BLaER1 treated with 17β-estradiol and CSF1 and Interleukin-3, amounts not matched to agents 10 nM and 100 nM (cell line): ENCODE results near the gene ETV3.
"Not testable (repeated sequence)": the region's sequence is repeated elsewhere in the genome, so short reads cannot be mapped to it uniquely, and the experiment has no call there.

Source experiments
- H3K27ac ChIP-seq, 11 experiments: shearing (Covaris generic); formaldehyde crosslinking; 2 replicates each; pipeline ENCODE4 v1.8.1; 2022
- H3K27me3 ChIP-seq, 11 experiments: shearing (Covaris generic); formaldehyde crosslinking; 2 replicates each; pipeline ENCODE4 v1.8.1; 2022
- H3K36me3 ChIP-seq, 11 experiments: shearing (Covaris generic); formaldehyde crosslinking; 2 replicates each; pipeline ENCODE4 v1.8.1; 2022
- H3K4me1 ChIP-seq, 10 experiments: shearing (Covaris generic); formaldehyde crosslinking; 2 replicates each; pipeline ENCODE4 v1.8.1; 2022
- H3K4me2 ChIP-seq, 11 experiments: shearing (Covaris generic); formaldehyde crosslinking; 2 replicates each; pipeline ENCODE4 v1.8.1; 2022
- H3K4me3 ChIP-seq, 10 experiments: shearing (Covaris generic); formaldehyde crosslinking; 2 replicates each; pipeline ENCODE4 v1.8.1; 2022
- H3K9ac ChIP-seq, 11 experiments: shearing (Covaris generic); formaldehyde crosslinking; 2 replicates each; pipeline ENCODE4 v1.8.1; 2022
- H3K9me3 ChIP-seq, 11 experiments: shearing (Covaris generic); formaldehyde crosslinking; replicated peaks in 1 of 11; 2 replicates each; pipeline ENCODE4 v1.8.1; 2022
- H4K20me1 ChIP-seq, 11 experiments: shearing (Covaris generic); formaldehyde crosslinking; 2 replicates each; pipeline ENCODE4 v1.8.1; 2022
- Cebpa-rat ChIP-seq, 11 experiments: shearing (Covaris generic); IDR thresholded peaks; 2 replicates each; pipeline ENCODE4 v1.8.1; 2022

Gene ETV3

GRCh38 chr1:157176591-157177121 is 38.5 kb upstream of the ETV3 start:
- Histone ChIP-seq H3K4me2 (peak overlapping the region in 10 of 11 experiments; percentile 41 to 91 (median 78); a peak in 19 of 22 replicates), H3K9ac (0 out of 22 replicates have a peak overlapping the region, but pooled peaks of 1 of the 11 experiments have one; percentile 2), H3K27me3 (no peaks in the 10 kb centered on the region), H3K4me3 (no peak overlapping the region), H3K27ac (no peak overlapping the region), H3K9me3 (no peaks in the 10 kb centered on the region), H3K4me1 (peaks cover 43 to 75% (median 66%) of the 10 kb centered on the region in 10 experiments), H3K36me3 (no peaks in the 10 kb centered on the region), H4K20me1 (peaks cover 0 to 3% (median 0%) of the 10 kb centered on the region in 11 experiments; a peak in 1 of 22 replicates)
- no peak for TF ChIP-seq Cebpa-rat (IDR thresholded peaks at IDR 0.05)

- Histone ChIP-seq H3K36me3 (no peaks in the 10 kb centered on the region), H3K4me1 (peaks cover 37 to 68% (median 60%) of the 10 kb centered on the region in 10 experiments), H3K4me2 (peak overlapping the region in 9 of 11 experiments; percentile 55 to 91 (median 78); a peak in 18 of 22 replicates), H3K27ac (no peak overlapping the region), H3K4me3 (no peak overlapping the region), H4K20me1 (peaks cover 0 to 5% (median 0%) of the 10 kb centered on the region in 11 experiments; a peak in 2 of 22 replicates), H3K9ac (no peak overlapping the region), H3K9me3 (no peaks in the 10 kb centered on the region), H3K27me3 (no peaks in the 10 kb centered on the region)
- TF ChIP-seq Cebpa-rat (IDR thresholded peaks at IDR 0.05), result no peak
These were observed 37.8 kb upstream of the ETV3 start for GRCh38 chr1:157176016-157176415.

- no peak overlapping the region for H3K4me3 ChIP-seq
- H3K9ac ChIP-seq, result no peak overlapping the region
- no peak overlapping the region for H3K27ac ChIP-seq
- H3K27me3 ChIP-seq, result no peaks in the 10 kb centered on the region
- peak overlapping the region; percentile 4 to 86 (median 73); a peak in 21 of 22 replicates for H3K4me2 ChIP-seq
- no peaks in the 10 kb centered on the region for H3K36me3 ChIP-seq
- peaks cover 23 to 63% (median 50%) of the 10 kb centered on the region in 10 experiments; a peak in 19 of 20 replicates for H3K4me1 ChIP-seq
- no peak for TF ChIP-seq Cebpa-rat (IDR thresholded peaks at IDR 0.05)
- no peaks in the 10 kb centered on the region for H3K9me3 ChIP-seq
- peaks cover 0 to 8% (median 0%) of the 10 kb centered on the region in 11 experiments; a peak in 2 of 22 replicates for H4K20me1 ChIP-seq
These were observed 35.8 kb upstream of the ETV3 start for GRCh38 chr1:157173900-157174410.

GRCh38 chr1:157173241-157173640 is 35.0 kb upstream of the ETV3 start:
- not testable (repeated sequence) for H3K9ac ChIP-seq

GRCh38 chr1:157172591-157172990 is 34.4 kb upstream of the ETV3 start:
- Histone ChIP-seq H3K4me2 (peak overlapping the region in 2 of 11 experiments; percentile 62 to 80; a peak in 3 of 22 replicates), H3K4me1 (peaks cover 28 to 56% (median 44%) of the 10 kb centered on the region in 10 experiments)
- H3K9me3 ChIP-seq, H3K27ac ChIP-seq, H3K9ac ChIP-seq, H3K36me3 ChIP-seq, H4K20me1 ChIP-seq, H3K4me3 ChIP-seq, H3K27me3 ChIP-seq: not testable (repeated sequence)

More at GRCh38 chr1:157173241-157173640, 35.0 kb upstream of the ETV3 start:
- not testable (repeated sequence) for H3K27ac ChIP-seq, H3K9me3 ChIP-seq, H3K36me3 ChIP-seq, H4K20me1 ChIP-seq, H3K4me3 ChIP-seq, H3K27me3 ChIP-seq
- Histone ChIP-seq H3K4me2 (peak overlapping the region in 9 of 11 experiments; percentile 42 to 86 (median 75); a peak in 18 of 22 replicates), H3K4me1 (peaks cover 24 to 56% (median 44%) of the 10 kb centered on the region in 10 experiments; a peak in 19 of 20 replicates)

- H3K27me3 ChIP-seq, result peaks cover 0 to 12% (median 3%) of the 10 kb centered on the region in 11 experiments; a peak in 7 of 22 replicates
These were observed 33.8 kb upstream of the ETV3 start for GRCh38 chr1:157171903-157172503.

GRCh38 chr1:157170677-157171515 is 32.7 kb upstream of the ETV3 start:
- no peak overlapping the region for H3K4me2 ChIP-seq
- no peaks in the 10 kb centered on the region for H3K9me3 ChIP-seq
- H4K20me1 ChIP-seq, result peaks cover 0 to 8% (median 0%) of the 10 kb centered on the region in 11 experiments; a peak in 2 of 22 replicates
- H3K9ac ChIP-seq, result no peak overlapping the region
- H3K4me3 ChIP-seq, result no peak overlapping the region
- H3K27me3 ChIP-seq, result peaks cover 0 to 12% (median 3%) of the 10 kb centered on the region in 11 experiments; a peak in 7 of 22 replicates
- H3K36me3 ChIP-seq, result no peaks in the 10 kb centered on the region
- TF ChIP-seq Cebpa-rat (IDR thresholded peaks at IDR 0.05), result no peak
- H3K27ac ChIP-seq, result no peak overlapping the region
- H3K4me1 ChIP-seq, result peaks cover 21 to 50% (median 37%) of the 10 kb centered on the region in 10 experiments

More at GRCh38 chr1:157171903-157172503, 33.8 kb upstream of the ETV3 start:
- H3K4me1 ChIP-seq, result peaks cover 27 to 56% (median 44%) of the 10 kb centered on the region in 10 experiments
- H3K4me2 ChIP-seq, H3K4me3 ChIP-seq, H4K20me1 ChIP-seq, H3K36me3 ChIP-seq, H3K9ac ChIP-seq, H3K9me3 ChIP-seq, H3K27ac ChIP-seq: not testable (repeated sequence)

GRCh38 chr1:157168015-157168414 is 29.8 kb upstream of the ETV3 start:
- H3K9ac ChIP-seq, result no peak overlapping the region
- H3K27me3 ChIP-seq, result peaks cover 0 to 12% (median 3%) of the 10 kb centered on the region in 11 experiments; a peak in 7 of 22 replicates
- no peak overlapping the region for H3K27ac ChIP-seq
- H3K4me2 ChIP-seq, result peak overlapping the region; percentile 28 to 69 (median 57); a peak in 20 of 22 replicates
- H3K4me3 ChIP-seq, result no peak overlapping the region
- H3K36me3 ChIP-seq, result no peaks in the 10 kb centered on the region
- H4K20me1 ChIP-seq, result peaks cover 0 to 4% (median 0%) of the 10 kb centered on the region in 11 experiments; a peak in 2 of 22 replicates
- no peak for TF ChIP-seq Cebpa-rat (IDR thresholded peaks at IDR 0.05)
- H3K9me3 ChIP-seq, result no peaks in the 10 kb centered on the region
- peaks cover 11 to 24% (median 17%) of the 10 kb centered on the region in 10 experiments for H3K4me1 ChIP-seq
